MG63 (cell line): Measurements from ENCODE around the gene POLR1D. TPM values are rescaled to one million over a fixed set of nuclear protein-coding genes. Genes with fewer than 3 reads are reported as not detected.

Experiments used
- DNase-seq: peaks from one replicate; pipeline ENCODE4 v3.0.0-alpha.2; 2020
- H3K27me3 ChIP-seq: fragments of 250-450 bp; sonication (Bioruptor Pico); 2 replicates; pipeline ENCODE4 v1.5.1; 2020; ENCODE audit warnings: mild to moderate bottlenecking, moderate library complexity
- H3K36me3 ChIP-seq: fragments of 250-450 bp; sonication (Bioruptor Pico); 2 replicates; pipeline ENCODE4 v1.5.1; 2020; ENCODE audit warnings: mild to moderate bottlenecking, moderate library complexity
- H3K4me3 ChIP-seq: fragments of 250-450 bp; sonication (Bioruptor Pico); 2 replicates; pipeline ENCODE4 v1.5.1; 2020; ENCODE audit warnings: mild to moderate bottlenecking, moderate library complexity
- H3K9me3 ChIP-seq: fragments of 250-450 bp; sonication (Bioruptor Pico); 2 replicates; pipeline ENCODE4 v1.5.1; 2020; ENCODE audit warnings: mild to moderate bottlenecking, moderate library complexity
- total RNA-seq: library from RNA; depleted of rRNA; stranded (reverse); fragments of >200 nt; shearing (Covaris generic); gene quantifications from 2 replicates; pipeline ENCODE4 v1.2.3, GENCODE V29; 2014; ENCODE audit warnings: low replicate concordance; rRNA removed

POLR1D gene
- total RNA-seq, 1 experiment from 2014 or later = 138 TPM

DNA sequence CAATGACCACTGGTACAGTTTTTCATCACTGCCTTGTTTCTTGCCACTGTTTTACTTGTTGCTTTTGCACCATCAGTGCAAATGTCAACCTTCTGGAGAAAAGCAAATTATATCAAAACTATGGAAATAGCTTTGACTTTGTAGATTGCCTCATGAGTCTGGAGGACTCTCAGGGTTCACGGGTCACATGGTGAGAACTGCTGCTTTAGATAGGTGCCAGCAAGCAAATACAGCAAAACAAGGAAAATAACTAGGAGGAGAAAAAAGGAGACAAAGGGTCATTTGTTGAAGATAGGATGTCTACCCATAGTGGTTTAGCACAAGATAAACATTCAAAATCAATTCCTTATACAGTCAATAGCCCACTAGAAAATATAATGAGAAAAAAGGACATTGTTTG is 33.1 kb downstream of the POLR1D start:
- no peak overlapping the region for H3K4me3 ChIP-seq
- peaks cover 31% of the 10 kb centered on the region for H3K36me3 ChIP-seq
- DNase-seq = no peak
- peaks cover 3% of the 10 kb centered on the region for H3K9me3 ChIP-seq
- no peaks in the 10 kb centered on the region for H3K27me3 ChIP-seq

DNA sequence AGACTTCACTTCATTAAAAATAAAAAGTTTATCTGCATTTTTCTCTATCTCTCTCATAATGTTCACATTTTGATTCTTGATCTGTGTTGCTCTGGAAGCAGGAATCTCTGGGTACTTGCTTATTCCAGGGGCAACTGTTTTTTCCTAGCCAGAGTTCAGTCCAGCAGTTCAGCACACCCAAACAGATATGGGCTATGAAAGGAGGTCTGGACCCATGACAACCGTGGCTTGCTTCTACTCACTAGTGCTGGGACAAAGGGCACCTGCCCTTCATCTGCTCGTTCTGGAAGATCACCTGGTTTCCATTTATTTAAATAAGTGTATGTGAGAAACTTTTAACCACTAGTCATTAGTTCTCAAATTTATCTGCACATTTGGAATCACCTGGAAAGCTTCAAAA is 36.0 kb downstream of the POLR1D start:
- no peak overlapping the region for H3K4me3 ChIP-seq
- peaks cover 12% of the 10 kb centered on the region for H3K36me3 ChIP-seq
- no peak for DNase-seq
- no peaks in the 10 kb centered on the region for H3K27me3 ChIP-seq
- no peaks in the 10 kb centered on the region for H3K9me3 ChIP-seq

DNA sequence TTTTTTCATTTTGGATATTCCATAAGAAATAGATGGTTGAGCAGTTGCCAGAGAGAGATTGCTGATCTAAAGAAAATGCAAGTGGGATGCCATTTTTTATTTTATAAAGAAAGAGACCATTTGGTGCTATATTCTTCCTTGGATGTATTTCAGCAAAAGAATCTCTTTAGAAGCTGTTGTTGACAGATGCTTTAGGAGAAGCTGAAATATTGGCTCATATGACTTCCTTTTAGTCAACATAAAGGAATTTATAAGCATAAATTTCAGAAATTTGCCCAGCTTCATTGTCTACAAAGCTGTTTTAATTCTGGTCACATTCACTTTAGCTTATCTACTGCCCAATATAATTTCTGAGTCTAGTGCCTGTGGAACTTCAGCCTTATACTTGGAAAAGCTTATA is 36.9 kb downstream of the POLR1D start:
- Histone ChIP-seq H3K36me3 (peaks cover 8% of the 10 kb centered on the region), H3K9me3 (no peaks in the 10 kb centered on the region), H3K4me3 (no peak overlapping the region), H3K27me3 (no peaks in the 10 kb centered on the region)
- no peak for DNase-seq

DNA sequence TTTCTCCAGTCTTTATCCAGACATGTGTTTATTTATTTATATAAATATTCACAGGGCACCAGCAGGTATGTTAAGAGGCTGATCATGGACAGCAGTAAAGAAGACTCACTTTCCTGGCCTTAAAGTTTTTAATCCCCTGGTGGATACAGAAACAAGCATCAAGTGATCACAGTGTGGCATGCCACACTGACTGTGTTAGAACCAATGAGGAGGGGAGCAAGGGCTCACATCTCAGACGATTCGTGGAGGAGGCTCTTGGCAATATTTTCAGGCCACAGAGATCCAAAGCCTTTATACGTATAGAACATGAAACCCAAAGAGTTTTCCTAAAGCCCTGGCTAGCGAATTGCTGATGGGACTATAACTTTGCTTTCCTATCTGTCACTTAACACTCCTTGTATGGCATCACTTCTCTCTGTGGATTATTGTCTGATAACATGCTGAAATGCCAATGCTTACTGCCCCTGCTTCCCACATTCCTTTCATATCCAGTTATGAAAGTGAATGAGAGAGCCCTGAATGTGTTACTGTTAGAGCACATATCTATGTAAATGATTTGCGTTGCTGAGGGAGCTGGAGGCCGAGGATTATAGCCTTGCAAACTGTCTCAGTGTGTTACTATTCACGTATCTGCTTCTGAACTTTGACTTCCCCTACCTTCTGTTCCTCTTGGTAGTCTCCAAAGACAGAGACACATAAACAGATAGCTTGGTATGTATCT is 37.6 kb downstream of the POLR1D start:
- Histone ChIP-seq H3K4me3 (no peak overlapping the region), H3K27me3 (no peaks in the 10 kb centered on the region), H3K36me3 (peaks cover 8% of the 10 kb centered on the region), H3K9me3 (no peaks in the 10 kb centered on the region)
- no peak for DNase-seq

DNA sequence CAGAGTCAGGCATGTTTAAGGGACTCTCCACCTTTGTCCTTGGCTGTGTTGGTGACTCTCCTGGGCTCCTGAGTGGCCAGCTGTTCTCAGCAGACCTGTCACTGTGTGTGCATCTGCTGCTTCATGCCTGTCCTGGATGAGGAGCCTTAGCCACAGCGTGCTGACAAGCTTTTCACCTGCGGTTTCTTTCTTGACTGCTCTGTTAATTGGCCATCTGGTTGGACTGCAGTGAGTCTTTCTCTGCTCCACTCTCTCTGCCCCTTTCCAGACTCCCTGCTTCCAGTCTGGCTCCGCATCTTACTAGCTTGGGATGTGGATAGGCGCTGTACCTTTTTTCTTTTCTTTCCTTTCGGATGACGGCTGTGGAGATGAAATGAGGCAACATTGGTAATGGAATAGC is 38.8 kb downstream of the POLR1D start:
- Histone ChIP-seq H3K36me3 (peaks cover 7% of the 10 kb centered on the region), H3K9me3 (no peaks in the 10 kb centered on the region), H3K27me3 (no peaks in the 10 kb centered on the region), H3K4me3 (no peak overlapping the region)
- DNase-seq = no peak

DNA sequence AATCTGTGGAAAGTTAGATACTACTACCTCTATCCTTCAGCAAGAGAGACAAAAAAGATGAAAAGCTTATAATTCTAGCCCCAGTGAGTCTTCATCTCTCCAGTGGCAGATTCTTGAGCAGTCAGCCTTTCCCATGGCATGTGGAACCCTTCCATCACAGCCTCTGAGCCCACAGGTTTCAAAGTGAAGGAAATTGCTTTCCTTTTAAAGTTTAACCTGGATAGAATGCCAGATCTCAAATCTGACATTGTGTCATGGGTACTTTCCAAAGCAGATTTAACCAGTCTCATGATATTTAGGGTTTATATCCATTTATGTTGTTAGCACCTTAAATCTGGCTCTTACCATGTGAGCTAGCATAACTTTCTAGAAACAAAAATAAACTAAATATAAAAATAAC is 39.3 kb downstream of the POLR1D start:
- DNase-seq = no peak

DNA sequence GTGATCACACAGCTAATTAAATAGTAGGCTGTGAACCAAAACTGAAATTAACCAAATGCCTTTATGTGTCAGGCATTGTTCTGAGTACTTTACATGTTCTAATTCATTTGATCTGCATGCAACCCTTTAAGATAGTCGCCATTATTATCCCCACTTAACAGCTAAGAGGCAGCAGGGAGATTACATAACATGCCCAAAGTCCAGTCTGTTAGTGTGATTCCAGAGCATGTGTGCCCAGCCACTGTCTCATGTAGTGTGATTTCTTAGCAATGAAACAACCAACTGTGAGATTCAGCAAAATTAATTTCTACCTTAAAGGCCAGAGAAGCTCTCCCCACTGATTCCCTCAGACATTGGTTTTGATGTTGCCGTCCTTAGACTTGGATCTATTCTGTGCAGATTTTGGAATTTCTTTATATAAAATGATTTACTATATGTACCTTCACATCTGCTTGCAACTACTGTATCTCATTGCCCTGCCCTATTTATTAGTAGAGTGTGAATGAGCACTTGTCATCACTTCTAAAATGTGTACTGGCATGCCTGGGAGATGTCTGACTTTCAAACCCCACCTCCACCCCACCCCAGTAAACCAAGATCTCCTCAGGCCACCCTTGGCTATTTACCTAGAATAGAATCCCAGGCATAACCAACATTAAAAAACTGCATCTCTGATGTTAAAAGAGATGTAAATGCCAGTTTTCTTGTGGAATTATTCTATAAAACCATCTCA is 41.2 kb downstream of the POLR1D start:
- H3K9me3 ChIP-seq = no peaks in the 10 kb centered on the region
- DNase-seq = no peak
- H3K36me3 ChIP-seq = peaks cover 20% of the 10 kb centered on the region
- no peak overlapping the region for H3K4me3 ChIP-seq
- H3K27me3 ChIP-seq = no peaks in the 10 kb centered on the region

More for the DNA sequence above, 39.3 kb downstream of the POLR1D start:
- H3K27me3 ChIP-seq = no peaks in the 10 kb centered on the region
- no peaks in the 10 kb centered on the region for H3K9me3 ChIP-seq
- peaks cover 12% of the 10 kb centered on the region for H3K36me3 ChIP-seq
- H3K4me3 ChIP-seq = no peak overlapping the region

DNA sequence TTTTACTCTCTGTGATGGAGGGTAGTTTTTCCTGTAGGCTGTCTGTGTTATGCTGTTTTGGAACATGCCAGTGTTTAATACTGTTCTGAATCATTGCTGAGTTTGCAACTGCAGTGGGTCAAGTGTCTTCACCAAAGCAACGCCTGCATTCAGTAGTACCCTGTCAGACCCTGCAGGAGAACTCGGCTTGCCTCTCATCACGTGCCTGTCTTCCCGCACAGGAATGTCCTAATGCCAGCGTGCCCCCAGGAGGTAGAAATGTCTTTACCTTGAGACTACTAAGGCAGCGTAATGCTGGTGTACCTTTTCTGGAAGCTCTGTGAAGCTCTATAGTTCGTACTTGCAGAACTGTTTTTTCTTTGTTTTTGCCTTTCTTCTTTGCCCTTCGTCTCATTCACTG is 42.3 kb downstream of the POLR1D start:
- H3K9me3 ChIP-seq = no peaks in the 10 kb centered on the region
- H3K36me3 ChIP-seq = peaks cover 20% of the 10 kb centered on the region
- H3K27me3 ChIP-seq = no peaks in the 10 kb centered on the region
- DNase-seq = no peak
- no peak overlapping the region for H3K4me3 ChIP-seq

DNA sequence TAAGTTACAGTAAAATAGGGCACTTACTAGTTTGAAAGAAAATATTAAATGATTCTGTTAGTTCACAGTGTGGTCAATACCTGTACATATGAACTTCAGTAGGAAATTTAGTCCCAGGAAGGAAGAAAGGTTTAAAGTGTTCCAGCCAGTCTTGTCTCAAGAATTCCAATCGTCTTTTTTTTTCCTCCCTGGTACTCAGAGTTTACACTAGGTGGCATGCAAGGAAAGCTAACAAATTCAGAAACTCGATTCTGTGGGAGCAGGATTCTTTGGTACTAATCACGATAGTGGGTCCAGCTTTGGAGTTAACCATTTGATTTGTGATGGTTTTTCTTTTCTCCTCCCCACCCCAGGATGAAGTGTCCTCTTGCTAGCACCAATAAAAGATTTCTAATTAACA is 43.6 kb downstream of the POLR1D start:
- no peaks in the 10 kb centered on the region for H3K9me3 ChIP-seq
- no peak overlapping the region for H3K4me3 ChIP-seq
- peaks cover 16% of the 10 kb centered on the region for H3K36me3 ChIP-seq
- no peak for DNase-seq
- H3K27me3 ChIP-seq = no peaks in the 10 kb centered on the region

DNA sequence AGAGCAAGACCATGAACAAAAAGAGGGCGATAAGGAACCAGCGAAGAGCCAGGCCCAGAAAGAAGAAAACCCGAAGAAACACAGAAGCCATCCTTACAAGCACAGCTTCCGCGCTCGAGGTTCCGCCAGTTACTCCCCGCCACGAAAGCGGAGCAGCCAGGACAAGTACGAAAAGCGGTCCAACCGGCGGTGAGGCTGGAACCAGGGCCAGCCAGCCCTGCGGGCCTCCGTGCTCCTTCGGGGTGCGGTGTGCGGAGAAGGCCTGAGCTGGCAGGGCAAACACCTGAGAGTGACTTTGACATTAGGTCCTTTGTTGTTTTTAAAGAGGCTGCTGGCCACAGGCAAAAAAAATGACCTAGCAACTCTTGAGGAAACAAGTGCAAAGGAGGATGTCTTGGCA is 44.1 kb downstream of the POLR1D start:
- no peaks in the 10 kb centered on the region for H3K27me3 ChIP-seq
- no peaks in the 10 kb centered on the region for H3K9me3 ChIP-seq
- H3K4me3 ChIP-seq = no peak overlapping the region
- H3K36me3 ChIP-seq = peaks cover 16% of the 10 kb centered on the region
- no peak for DNase-seq

DNA sequence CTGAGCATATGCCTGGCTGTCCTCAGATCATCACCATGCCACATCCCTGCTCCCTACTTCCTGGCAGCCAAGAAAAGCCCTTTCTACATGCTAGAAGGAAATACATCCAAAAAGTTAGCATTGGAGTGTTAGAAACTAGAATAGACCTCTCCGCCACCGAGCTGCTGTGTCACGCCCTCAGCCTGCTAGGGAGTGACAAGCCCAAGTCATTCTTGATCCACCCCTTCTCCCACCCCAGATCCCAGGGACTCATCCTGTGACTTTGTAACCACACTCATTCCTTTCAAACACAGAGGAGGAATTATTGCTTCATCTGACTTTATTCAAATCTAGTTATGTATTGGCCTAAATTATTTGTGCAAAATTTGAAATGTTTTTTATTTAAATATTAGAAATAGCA is 45.3 kb downstream of the POLR1D start:
- Histone ChIP-seq H3K9me3 (no peaks in the 10 kb centered on the region), H3K36me3 (peaks cover 16% of the 10 kb centered on the region), H3K27me3 (no peaks in the 10 kb centered on the region), H3K4me3 (no peak overlapping the region)
- no peak for DNase-seq

DNA sequence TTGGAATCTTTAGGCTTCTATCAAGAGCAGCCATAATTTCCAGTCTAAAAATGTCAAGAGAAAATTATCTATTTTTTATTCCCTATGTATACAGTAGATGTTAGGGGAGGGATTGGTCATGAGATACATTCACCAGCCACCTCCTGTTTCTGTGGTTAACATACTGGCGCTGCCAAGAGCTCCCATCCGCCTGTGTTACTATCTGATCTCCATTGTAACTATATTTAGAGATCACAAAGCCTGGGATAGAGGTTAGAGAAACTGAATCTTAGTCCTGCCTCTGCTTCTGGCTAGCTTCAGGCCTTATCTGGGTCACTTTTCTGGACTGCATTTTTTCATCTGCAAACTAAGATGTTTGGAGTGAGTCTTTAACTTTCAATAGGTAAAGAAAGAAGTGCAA is 46.3 kb downstream of the POLR1D start:
- peaks cover 16% of the 10 kb centered on the region for H3K36me3 ChIP-seq
- H3K4me3 ChIP-seq = no peak overlapping the region
- peak; percentile 12 for DNase-seq
- no peaks in the 10 kb centered on the region for H3K9me3 ChIP-seq
- H3K27me3 ChIP-seq = no peaks in the 10 kb centered on the region

DNA sequence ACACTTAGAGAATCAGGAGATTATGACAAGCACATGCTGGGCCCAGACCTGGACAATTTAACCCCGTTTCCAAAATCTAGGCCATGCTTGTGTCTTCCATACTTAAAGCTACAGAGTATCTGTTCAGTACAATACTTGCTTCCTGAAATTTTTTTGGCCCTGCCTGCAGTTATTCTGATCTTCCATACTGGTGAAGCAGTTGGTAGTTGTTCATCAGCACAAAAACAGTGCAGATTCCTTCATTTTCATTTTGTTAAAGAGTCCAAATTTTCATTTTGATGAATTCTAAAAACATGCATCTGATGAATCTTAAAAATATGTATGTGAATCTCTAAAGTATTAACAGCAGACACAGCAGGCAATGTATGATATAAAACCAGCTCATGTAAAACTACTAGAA is 49.2 kb downstream of the POLR1D start:
- no peaks in the 10 kb centered on the region for H3K9me3 ChIP-seq
- H3K27me3 ChIP-seq = no peaks in the 10 kb centered on the region
- no peak overlapping the region for H3K4me3 ChIP-seq
- no peak for DNase-seq
- peaks cover 11% of the 10 kb centered on the region for H3K36me3 ChIP-seq

DNA sequence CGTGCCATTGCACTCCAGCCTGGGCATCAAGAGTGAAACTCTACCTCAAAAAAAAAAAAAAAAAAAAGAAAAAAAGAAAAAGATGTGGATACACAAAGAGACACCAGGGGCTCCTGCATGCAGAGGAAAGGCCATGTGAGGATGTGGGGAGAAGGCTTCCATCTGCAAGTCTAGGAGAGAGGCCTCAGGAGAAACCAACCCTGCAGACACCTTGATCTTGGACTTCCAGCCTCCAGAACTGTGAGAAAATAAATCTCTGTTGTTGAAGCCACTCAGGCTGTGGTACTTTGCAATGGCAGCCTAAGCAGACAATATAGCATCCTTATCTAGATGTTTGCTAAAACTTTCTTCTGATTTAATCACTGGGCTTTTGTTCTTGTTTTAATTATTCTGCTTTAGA is 50.3 kb downstream of the POLR1D start:
- H3K36me3 ChIP-seq = peaks cover 2% of the 10 kb centered on the region
- no peaks in the 10 kb centered on the region for H3K27me3 ChIP-seq
- H3K9me3 ChIP-seq = no peaks in the 10 kb centered on the region
- H3K4me3 ChIP-seq = no peak overlapping the region
- DNase-seq = no peak

Other genes starting within 250 kb of the POLR1D start
- gene GTF3A, start 197.3 kb upstream of the POLR1D start, total RNA-seq = 310 and 416 TPM in 2 replicates
- 63.2 and 96.7 TPM in 2 replicates for gene MTIF3, start 171.3 kb upstream of the POLR1D start, total RNA-seq
- 4.0 and 7.5 TPM in 2 replicates for gene LNX2, start 1.4 kb upstream of the POLR1D start, total RNA-seq
- not detected in 2 replicates for gene GSX1, start 170.6 kb downstream of the POLR1D start, total RNA-seq